Measurements from ENCODE around the gene SLK.

Gene SLK

GRCh38 chr10:103939522-103939921 lies 27.4 kb upstream of the SLK start:
- Histone ChIP-seq H3K4ac (ENCODE audit: low read depth, low read length) (no peak overlapping the region), H3K27ac (ENCODE audit: low read depth, low read length) (no peak overlapping the region), H3K36me3 (ENCODE audit: control insufficient read depth in 1 of 2, insufficient read depth in 2 of 2, low read length in 2 of 2) (no peaks in the 10 kb centered on the region), H3K9ac (ENCODE audit: low read length) (no peak overlapping the region), H3K4me1 (ENCODE audit: control insufficient read depth in 1 of 2, insufficient read depth in 2 of 2, low read length in 2 of 2) (no peaks in the 10 kb centered on the region), H3K14ac (ENCODE audit: low read length) (no peak overlapping the region), H2BK120ac (ENCODE audit: insufficient read depth, low read length, poor library complexity) (no peak overlapping the region), H2BK12ac (ENCODE audit: low read length) (no peak overlapping the region), H3K79me2 (ENCODE audit: control insufficient read depth, insufficient read depth, low read length, poor library complexity) (no peaks in the 10 kb centered on the region), H2BK5ac (ENCODE audit: low read depth, low read length, poor library complexity) (no peak overlapping the region), H3K18ac (ENCODE audit: low read length) (no peak overlapping the region), H3K4me2 (ENCODE audit: low read length) (no peak overlapping the region), H2AFZ (ENCODE audit: insufficient read depth, low read length, poor library complexity) (no peak overlapping the region), H4K91ac (ENCODE audit: low read depth, low read length) (no peak overlapping the region), H4K8ac (ENCODE audit: low read depth, low read length) (no peak overlapping the region), H3K9me3 (ENCODE audit: insufficient read depth, low read depth, low read length) (no peaks in the 10 kb centered on the region), H3K79me1 (ENCODE audit: low read length) (no peaks in the 10 kb centered on the region), H3K27me3 (ENCODE audit: insufficient read depth, low read length) (no peaks in the 10 kb centered on the region), H3K4me3 (ENCODE audit: low read depth, low read length) (no peak overlapping the region), H2AK5ac (ENCODE audit: low read length) (no peak overlapping the region), H4K12ac (ENCODE audit: low read depth, low read length) (no peak overlapping the region), H3K23ac (ENCODE audit: low read length) (no peak overlapping the region)
- no peak for DNase-seq

DNA sequence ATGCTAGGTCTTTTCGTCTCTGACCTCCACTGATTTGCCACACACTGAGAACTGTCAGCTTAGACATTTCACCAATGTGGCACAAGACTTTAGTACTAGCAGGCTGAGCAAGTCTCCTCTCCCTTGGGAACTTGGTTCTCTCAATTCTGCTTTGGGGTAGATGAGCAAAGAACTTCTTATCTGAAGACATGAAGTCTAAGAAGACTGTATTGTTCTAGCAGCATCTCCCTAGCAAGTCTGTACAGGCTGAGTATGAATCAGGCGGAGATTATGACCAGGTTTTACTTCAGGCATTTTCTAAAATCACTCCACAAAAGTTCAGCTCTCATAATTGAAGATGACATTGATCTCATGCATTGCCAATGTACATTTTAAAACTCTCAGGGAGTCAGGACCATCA lies 25.1 kb upstream of the SLK start:
- no peaks in the 10 kb centered on the region for H3K36me3 ChIP-seq (ENCODE audit: control insufficient read depth in 1 of 2, insufficient read depth in 2 of 2, low read length in 2 of 2)
- H3K9me3 ChIP-seq (ENCODE audit: insufficient read depth, low read depth, low read length), result no peaks in the 10 kb centered on the region
- H3K4me2 ChIP-seq (ENCODE audit: low read length), result no peak overlapping the region
- H2BK12ac ChIP-seq (ENCODE audit: low read length), result no peak overlapping the region
- no peak overlapping the region for H3K18ac ChIP-seq (ENCODE audit: low read length)
- no peaks in the 10 kb centered on the region for H3K4me1 ChIP-seq (ENCODE audit: control insufficient read depth in 1 of 2, insufficient read depth in 2 of 2, low read length in 2 of 2)
- H4K91ac ChIP-seq (ENCODE audit: low read depth, low read length), result no peak overlapping the region
- DNase-seq, result no peak
- no peaks in the 10 kb centered on the region for H3K27me3 ChIP-seq (ENCODE audit: insufficient read depth, low read length)
- H4K12ac ChIP-seq (ENCODE audit: low read depth, low read length), result no peak overlapping the region
- no peak overlapping the region for H2AK5ac ChIP-seq (ENCODE audit: low read length)
- no peak overlapping the region for H3K27ac ChIP-seq (ENCODE audit: low read depth, low read length)
- no peak overlapping the region for H3K4me3 ChIP-seq (ENCODE audit: low read depth, low read length)
- WGBS (ENCODE audit: extremely low coverage, insufficient coverage, insufficient read length), result no CpG with 5 or more reads among the region's 2 CpGs
- H3K4ac ChIP-seq (ENCODE audit: low read depth, low read length), result no peak overlapping the region
- H2BK120ac ChIP-seq (ENCODE audit: insufficient read depth, low read length, poor library complexity), result no peak overlapping the region
- no peak overlapping the region for H4K8ac ChIP-seq (ENCODE audit: low read depth, low read length)
- H3K9ac ChIP-seq (ENCODE audit: low read length), result no peak overlapping the region
- H2BK5ac ChIP-seq (ENCODE audit: low read depth, low read length, poor library complexity), result no peak overlapping the region
- H3K23ac ChIP-seq (ENCODE audit: low read length), result no peak overlapping the region
- H3K79me2 ChIP-seq (ENCODE audit: control insufficient read depth, insufficient read depth, low read length, poor library complexity), result no peaks in the 10 kb centered on the region
- no peak overlapping the region for H2AFZ ChIP-seq (ENCODE audit: insufficient read depth, low read length, poor library complexity)
- no peak overlapping the region for H3K14ac ChIP-seq (ENCODE audit: low read length)
- H3K79me1 ChIP-seq (ENCODE audit: low read length), result no peaks in the 10 kb centered on the region

DNA sequence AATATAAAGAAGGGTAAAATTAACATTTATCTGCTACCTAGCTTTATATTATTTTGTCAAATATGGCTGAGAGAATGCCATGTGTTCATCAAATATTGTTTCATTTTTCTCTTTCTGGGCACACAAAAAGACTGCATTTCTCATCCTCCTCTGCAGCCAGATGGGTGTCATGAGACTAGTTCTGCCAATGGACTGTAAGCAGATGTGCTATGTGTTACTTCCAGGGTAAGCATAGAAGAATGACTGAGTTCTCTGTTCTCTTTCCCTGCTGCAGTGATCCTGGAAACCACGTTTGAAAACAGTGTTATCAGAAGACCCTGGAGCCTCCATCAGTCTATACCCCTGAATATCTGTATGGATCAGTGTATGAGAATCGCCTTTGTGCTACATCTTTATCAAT lies 24.1 kb upstream of the SLK start:
- H3K9ac ChIP-seq (ENCODE audit: low read length), result no peak overlapping the region
- no peak overlapping the region for H3K14ac ChIP-seq (ENCODE audit: low read length)
- WGBS (ENCODE audit: extremely low coverage, insufficient coverage, insufficient read length), result no CpG with 5 or more reads among the region's 2 CpGs
- no peak overlapping the region for H4K91ac ChIP-seq (ENCODE audit: low read depth, low read length)
- H4K8ac ChIP-seq (ENCODE audit: low read depth, low read length), result no peak overlapping the region
- H4K12ac ChIP-seq (ENCODE audit: low read depth, low read length), result no peak overlapping the region
- no peak overlapping the region for H3K27ac ChIP-seq (ENCODE audit: low read depth, low read length)
- no peak overlapping the region for H2BK12ac ChIP-seq (ENCODE audit: low read length)
- no peak overlapping the region for H3K4me3 ChIP-seq (ENCODE audit: low read depth, low read length)
- no peaks in the 10 kb centered on the region for H3K36me3 ChIP-seq (ENCODE audit: control insufficient read depth in 1 of 2, insufficient read depth in 2 of 2, low read length in 2 of 2)
- H3K79me1 ChIP-seq (ENCODE audit: low read length), result no peaks in the 10 kb centered on the region
- H2BK120ac ChIP-seq (ENCODE audit: insufficient read depth, low read length, poor library complexity), result no peak overlapping the region
- no peak overlapping the region for H3K18ac ChIP-seq (ENCODE audit: low read length)
- H2AK5ac ChIP-seq (ENCODE audit: low read length), result no peak overlapping the region
- no peaks in the 10 kb centered on the region for H3K9me3 ChIP-seq (ENCODE audit: insufficient read depth, low read depth, low read length)
- no peak overlapping the region for H3K4me2 ChIP-seq (ENCODE audit: low read length)
- H2AFZ ChIP-seq (ENCODE audit: insufficient read depth, low read length, poor library complexity), result no peak overlapping the region
- DNase-seq, result no peak
- no peaks in the 10 kb centered on the region for H3K4me1 ChIP-seq (ENCODE audit: control insufficient read depth in 1 of 2, insufficient read depth in 2 of 2, low read length in 2 of 2)
- no peak overlapping the region for H3K4ac ChIP-seq (ENCODE audit: low read depth, low read length)
- H3K27me3 ChIP-seq (ENCODE audit: insufficient read depth, low read length), result no peaks in the 10 kb centered on the region
- H3K23ac ChIP-seq (ENCODE audit: low read length), result no peak overlapping the region
- H2BK5ac ChIP-seq (ENCODE audit: low read depth, low read length, poor library complexity), result no peak overlapping the region
- no peaks in the 10 kb centered on the region for H3K79me2 ChIP-seq (ENCODE audit: control insufficient read depth, insufficient read depth, low read length, poor library complexity)

- Histone ChIP-seq H4K8ac (ENCODE audit: low read depth, low read length) (no peak overlapping the region), H4K91ac (ENCODE audit: low read depth, low read length) (no peak overlapping the region), H2BK120ac (ENCODE audit: insufficient read depth, low read length, poor library complexity) (no peak overlapping the region), H3K4me2 (ENCODE audit: low read length) (no peak overlapping the region), H3K14ac (ENCODE audit: low read length) (no peak overlapping the region), H3K36me3 (ENCODE audit: control insufficient read depth in 1 of 2, insufficient read depth in 2 of 2, low read length in 2 of 2) (no peaks in the 10 kb centered on the region), H3K23ac (ENCODE audit: low read length) (no peak overlapping the region), H3K4me1 (ENCODE audit: control insufficient read depth in 1 of 2, insufficient read depth in 2 of 2, low read length in 2 of 2) (no peaks in the 10 kb centered on the region), H3K79me2 (ENCODE audit: control insufficient read depth, insufficient read depth, low read length, poor library complexity) (no peaks in the 10 kb centered on the region), H3K27me3 (ENCODE audit: insufficient read depth, low read length) (no peaks in the 10 kb centered on the region), H3K4me3 (ENCODE audit: low read depth, low read length) (no peak overlapping the region), H2AFZ (ENCODE audit: insufficient read depth, low read length, poor library complexity) (no peak overlapping the region), H2BK12ac (ENCODE audit: low read length) (no peak overlapping the region), H2BK5ac (ENCODE audit: low read depth, low read length, poor library complexity) (no peak overlapping the region), H3K27ac (ENCODE audit: low read depth, low read length) (no peak overlapping the region), H4K12ac (ENCODE audit: low read depth, low read length) (no peak overlapping the region), H3K79me1 (ENCODE audit: low read length) (no peaks in the 10 kb centered on the region), H3K9me3 (ENCODE audit: insufficient read depth, low read depth, low read length) (no peaks in the 10 kb centered on the region), H3K9ac (ENCODE audit: low read length) (no peak overlapping the region), H2AK5ac (ENCODE audit: low read length) (no peak overlapping the region), H3K4ac (ENCODE audit: low read depth, low read length) (no peak overlapping the region), H3K18ac (ENCODE audit: low read length) (no peak overlapping the region)
- no peak for DNase-seq
- no CpG with 5 or more reads among the region's 3 CpGs for WGBS (ENCODE audit: extremely low coverage, insufficient coverage, insufficient read length)
Observed at GRCh38 chr10:103947799-103948516, 19.0 kb upstream of the SLK start.

Measured in trophoblast cell (in vitro differentiated cells and primary cell).